ENCODE data around the gene SPDYE6. TPM values are rescaled to one million over a fixed set of nuclear protein-coding genes. Genes with fewer than 3 reads are reported as not detected.
A peak's percentile ranks its signal among the peaks of the same experiment; 100 is the strongest.
"Not testable (repeated sequence)": the region's sequence is repeated elsewhere in the genome, so short reads cannot be mapped to it uniquely, and the experiment has no call there.

The SPDYE6 gene
- total RNA-seq, 2 donors from 2014 or later: not detected

GRCh38 chr7:102321351-102322201 lies 34.7 kb downstream of the SPDYE6 start:
- DNase-seq: peak in 1 of 2 donors; percentile 40
- ATAC-seq: peak; percentile 89
- intact Hi-C loops (cut with DNase I, micrococcal nuclease): no loop called here

DNA sequence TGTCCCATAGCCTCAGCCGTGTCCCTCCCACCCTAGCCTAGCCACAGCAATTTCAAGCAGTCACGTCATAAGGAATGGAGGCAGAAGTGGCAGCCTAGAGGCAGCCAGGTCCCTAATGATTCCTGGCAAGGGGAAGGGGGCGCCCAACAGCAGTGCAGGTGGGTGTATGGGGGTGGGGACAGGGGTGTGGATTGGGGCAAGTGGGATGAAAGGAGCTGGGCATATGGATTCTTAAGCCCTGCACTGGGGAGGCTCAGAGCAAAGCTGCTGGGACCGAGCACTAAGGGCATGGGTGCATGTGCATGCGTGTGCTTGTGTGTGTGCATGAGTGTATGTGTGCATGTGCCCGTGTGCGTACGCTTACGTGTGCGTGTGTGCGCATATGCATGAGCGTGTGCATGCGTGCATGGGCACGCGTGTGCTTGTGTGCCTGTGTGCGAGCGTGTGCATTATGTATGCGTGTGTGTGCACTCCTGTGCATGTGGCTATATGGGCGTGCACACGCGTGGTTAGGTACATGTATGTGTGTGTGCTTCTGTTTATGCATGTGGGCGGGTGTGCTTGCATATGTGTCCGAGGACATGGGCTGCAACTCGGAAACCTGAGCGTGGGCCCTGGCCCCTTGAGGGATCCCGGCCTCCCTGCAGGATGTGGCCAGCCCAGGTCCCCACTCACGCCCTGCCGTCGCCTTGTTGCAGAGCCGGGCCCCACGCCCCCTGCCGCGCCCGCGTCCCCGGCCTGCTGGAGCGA lies 35.5 kb downstream of the SPDYE6 start:
- DNase-seq (no peak), ATAC-seq (no peak)
- intact Hi-C loops (cut with DNase I, micrococcal nuclease): no loop called here

DNA sequence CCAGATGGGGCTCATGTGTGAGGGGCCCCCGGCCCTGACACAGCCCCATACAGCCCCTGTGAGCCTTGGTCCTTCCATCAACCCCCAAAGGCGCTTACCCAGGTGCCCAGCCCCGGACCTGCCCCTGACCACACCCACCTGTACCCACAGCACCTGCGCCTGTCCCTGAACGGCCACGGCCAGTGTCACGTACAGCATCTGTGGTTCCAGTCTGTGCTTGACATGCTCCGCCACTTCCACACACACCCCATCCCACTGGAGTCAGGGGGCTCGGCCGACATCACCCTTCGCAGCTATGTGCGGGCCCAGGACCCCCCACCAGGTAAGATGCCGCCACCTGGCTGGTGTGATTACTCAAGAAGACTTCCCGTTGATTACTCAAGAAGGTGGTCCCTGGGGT lies 36.1 kb downstream of the SPDYE6 start:
- DNase-seq: no peak
- no peak for ATAC-seq
- intact Hi-C loops (cut with DNase I, micrococcal nuclease): no loop called here

- ATAC-seq (no peak), DNase-seq (no peak)
- intact Hi-C loops (cut with DNase I, micrococcal nuclease): no loop called here
Measured at GRCh38 chr7:102319671-102320070, 36.6 kb downstream of the SPDYE6 start.

- ATAC-seq: peak; percentile 55
Measured at GRCh38 chr7:102318482-102318971, 37.7 kb downstream of the SPDYE6 start.

GRCh38 chr7:102317231-102318059 lies 38.8 kb downstream of the SPDYE6 start:
- no peak for ATAC-seq
- intact Hi-C loops (cut with DNase I, micrococcal nuclease): no loop called here

More at GRCh38 chr7:102318482-102318971, 37.7 kb downstream of the SPDYE6 start:
- no peak for DNase-seq
- intact Hi-C loops (cut with DNase I, micrococcal nuclease): no loop called here

GRCh38 chr7:102313997-102314780 lies 42.1 kb downstream of the SPDYE6 start:
- no peak for DNase-seq
- intact Hi-C loops (cut with DNase I, micrococcal nuclease): no loop called here
- no peak for ATAC-seq

More at GRCh38 chr7:102317231-102318059, 38.8 kb downstream of the SPDYE6 start:
- DNase-seq: no peak

DNA sequence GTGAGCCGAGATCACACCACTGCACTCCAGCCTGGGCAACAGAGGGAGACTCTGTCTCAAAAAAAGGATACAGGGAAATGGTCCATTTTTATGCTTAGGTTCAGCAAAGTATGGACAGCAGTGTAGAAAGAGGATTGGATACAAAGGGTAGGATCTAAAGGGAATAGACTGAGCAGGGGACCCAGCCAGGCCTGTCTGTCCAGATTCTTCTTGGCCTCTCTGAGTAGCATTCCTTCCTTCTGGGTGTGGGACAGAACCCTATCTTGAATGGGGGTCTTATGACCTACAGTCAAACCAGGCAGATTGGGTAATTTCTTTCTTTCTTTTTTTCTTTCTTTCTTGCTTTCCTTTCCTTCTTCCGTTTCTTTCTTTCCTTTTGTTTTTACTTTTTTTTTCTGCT lies 43.9 kb downstream of the SPDYE6 start:
- ATAC-seq (no peak), DNase-seq (no peak)
- intact Hi-C loops (cut with DNase I, micrococcal nuclease): no loop called here

GRCh38 chr7:102310414-102310815 lies 45.8 kb downstream of the SPDYE6 start:
- ATAC-seq: no peak
- intact Hi-C loops (cut with DNase I, micrococcal nuclease): no loop called here
- no peak for DNase-seq

DNA sequence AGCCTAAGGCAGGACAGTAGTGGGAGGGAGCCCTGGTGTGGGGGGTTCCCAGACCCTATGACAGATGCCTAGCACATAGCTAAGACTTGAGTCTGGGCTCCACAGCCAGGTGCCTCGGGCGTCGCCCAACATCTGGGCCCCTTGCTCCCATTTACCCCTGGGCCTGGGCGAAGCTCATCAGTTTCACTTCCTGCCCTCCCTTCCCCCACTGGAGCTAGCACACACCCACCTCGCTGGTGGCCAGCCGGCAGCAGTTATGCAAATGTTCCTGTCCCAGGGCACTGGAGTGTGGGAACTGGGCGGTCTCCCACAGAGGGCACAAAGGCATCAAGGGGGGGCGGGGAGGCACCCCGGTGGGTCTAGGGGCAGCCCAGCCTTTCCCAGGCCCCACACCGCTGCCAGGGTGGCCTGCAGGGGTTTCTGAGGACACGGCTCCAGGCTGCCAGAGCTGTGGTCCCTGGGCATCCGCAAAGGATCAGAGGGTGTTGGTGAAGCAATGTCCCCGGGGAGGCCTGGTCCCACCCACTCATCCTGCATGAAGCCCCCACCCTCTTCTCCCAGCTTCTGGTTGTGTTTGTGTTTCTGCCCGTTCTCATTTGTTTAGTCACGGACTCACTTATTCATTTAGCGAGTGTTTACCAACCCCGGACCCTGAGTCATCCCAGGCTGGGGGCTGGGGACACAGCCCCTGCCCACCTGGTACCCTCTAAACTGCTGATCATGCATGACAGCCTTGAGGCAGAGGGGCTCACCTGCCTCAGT lies 49.1 kb downstream of the SPDYE6 start:
- peak; percentile 85 to 92 for DNase-seq
- ATAC-seq: peak; percentile 98
- intact Hi-C loops (cut with DNase I, micrococcal nuclease): no loop called here

DNA sequence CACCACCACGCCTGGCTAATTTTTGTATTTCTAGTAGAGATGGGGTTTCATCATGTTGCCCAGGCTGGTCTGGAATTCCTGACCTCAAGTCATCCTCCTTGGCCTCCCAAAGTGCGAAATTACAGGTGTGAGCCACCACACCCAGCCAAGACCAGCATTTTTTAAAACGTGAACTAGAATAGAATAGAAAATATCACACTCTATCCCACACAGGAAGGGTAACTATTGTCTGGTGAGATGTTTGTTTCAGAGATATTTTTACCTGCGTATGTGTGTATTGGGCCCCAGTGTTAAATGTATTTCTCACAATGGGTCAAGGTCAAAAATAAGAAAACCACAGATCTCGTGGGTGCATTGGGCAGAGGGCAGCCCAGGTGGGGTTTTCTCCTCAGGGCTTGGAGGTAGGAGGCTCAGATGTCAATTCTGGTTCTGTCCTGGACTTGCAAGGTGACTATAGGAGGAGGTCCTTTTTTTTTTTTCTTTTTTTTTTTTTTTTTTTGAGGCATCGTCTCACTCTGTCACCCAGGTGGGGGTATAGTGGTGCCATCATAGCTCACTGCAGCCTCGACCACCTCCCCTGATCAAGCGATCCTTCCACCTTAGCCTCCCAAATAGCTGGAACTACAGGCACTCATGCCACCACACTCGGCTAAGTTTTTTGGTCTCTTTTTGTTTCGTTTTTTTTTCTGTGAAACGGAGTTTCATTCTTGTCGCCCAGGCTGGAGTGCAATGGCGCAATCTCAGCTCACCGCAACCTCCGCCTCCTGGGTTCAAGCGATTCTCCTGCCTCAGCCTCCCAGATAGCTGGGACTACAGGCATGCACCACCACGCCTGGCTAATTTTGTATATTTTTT lies 50.6 kb downstream of the SPDYE6 start:
- DNase-seq: no peak
- intact Hi-C loops (cut with DNase I, micrococcal nuclease): no loop called here
- no peak for ATAC-seq

DNA sequence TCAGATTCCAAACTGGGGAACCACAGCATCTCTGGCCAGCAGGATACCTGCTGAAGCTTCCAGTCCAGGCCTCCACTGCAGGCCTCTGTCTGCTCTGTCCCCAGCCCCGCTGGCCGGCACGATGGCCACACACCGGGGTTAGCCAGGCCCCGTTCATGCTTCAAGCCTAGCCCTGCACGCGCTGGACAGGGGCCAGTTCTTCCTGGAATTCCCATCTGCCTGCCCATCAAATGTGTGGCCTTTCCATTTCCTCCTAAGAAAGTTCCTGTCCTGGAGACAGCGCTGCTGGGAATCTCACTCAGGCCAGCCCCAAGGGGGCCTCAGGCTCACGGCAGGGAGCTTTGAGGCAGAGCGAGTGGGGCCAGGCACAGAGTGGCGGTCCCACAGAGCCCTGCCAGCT lies 51.6 kb downstream of the SPDYE6 start:
- no peak for DNase-seq
- no peak for ATAC-seq
- intact Hi-C loops (cut with DNase I, micrococcal nuclease): no loop called here

DNA sequence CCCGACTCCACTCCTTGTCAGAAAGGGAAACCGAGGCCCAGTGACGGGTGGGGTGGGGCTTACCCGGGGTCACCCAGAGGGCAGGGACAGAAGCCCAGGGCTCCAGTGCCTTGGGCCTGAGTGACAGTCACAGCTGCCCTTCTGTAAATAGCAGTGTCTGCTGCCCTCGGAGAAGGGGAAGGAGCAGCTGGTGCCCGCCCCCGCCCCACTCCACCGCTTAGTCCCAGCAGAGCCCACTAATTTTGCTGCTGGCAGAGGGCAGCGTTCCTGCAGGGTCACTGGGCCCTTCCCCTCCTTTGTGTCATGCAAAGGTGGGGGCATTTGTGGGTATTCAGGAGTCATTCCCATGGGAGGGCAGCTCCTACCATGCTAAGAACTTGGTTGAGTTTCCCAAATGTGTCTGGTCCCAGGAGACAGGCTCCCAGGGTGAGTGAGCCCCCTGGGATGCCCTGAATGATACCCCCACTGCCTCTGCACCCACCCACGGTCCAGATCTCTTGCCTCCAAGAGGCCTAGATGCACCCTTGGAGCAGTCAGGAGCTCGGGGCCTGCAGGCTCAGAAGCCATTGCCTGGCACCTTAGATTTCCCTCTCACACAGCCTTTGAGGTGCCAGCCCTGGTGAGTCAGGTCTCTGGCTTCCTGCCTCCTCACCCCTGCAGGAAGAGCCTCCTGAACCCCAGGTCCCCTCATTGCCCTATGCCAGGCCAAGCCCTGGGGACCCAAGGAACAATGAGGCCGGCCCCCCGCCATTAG lies 52.4 kb downstream of the SPDYE6 start:
- DNase-seq: no peak
- no peak for ATAC-seq
- intact Hi-C loops (cut with DNase I, micrococcal nuclease): no loop called here

DNA sequence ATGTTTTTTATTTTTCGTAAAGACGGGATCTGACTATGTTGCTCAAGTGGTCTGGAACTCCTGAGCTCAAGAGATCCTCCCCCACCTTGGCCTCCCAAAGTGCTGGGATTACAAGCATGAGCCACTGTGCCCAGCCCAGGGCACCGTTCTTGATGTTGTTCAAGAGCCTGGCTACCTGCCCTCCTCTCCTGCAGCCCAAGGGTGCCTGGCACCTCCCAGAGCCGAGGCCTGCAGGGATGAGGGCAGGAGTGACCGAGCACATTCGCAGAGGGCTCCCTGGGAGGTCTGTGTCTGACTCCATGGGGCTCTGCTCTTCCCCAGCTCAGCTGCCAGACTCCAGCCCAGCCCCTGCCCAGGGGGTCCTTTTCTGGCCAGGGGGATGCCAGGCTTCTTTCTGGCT lies 54.2 kb downstream of the SPDYE6 start:
- intact Hi-C loops (cut with DNase I, micrococcal nuclease): no loop called here
- DNase-seq (no peak), ATAC-seq (no peak)

- DNase-seq; ATAC-seq; intact Hi-C loops (cut with DNase I, micrococcal nuclease): not testable (repeated sequence)
Measured at GRCh38 chr7:102301367-102301766, 54.9 kb downstream of the SPDYE6 start.

DNA sequence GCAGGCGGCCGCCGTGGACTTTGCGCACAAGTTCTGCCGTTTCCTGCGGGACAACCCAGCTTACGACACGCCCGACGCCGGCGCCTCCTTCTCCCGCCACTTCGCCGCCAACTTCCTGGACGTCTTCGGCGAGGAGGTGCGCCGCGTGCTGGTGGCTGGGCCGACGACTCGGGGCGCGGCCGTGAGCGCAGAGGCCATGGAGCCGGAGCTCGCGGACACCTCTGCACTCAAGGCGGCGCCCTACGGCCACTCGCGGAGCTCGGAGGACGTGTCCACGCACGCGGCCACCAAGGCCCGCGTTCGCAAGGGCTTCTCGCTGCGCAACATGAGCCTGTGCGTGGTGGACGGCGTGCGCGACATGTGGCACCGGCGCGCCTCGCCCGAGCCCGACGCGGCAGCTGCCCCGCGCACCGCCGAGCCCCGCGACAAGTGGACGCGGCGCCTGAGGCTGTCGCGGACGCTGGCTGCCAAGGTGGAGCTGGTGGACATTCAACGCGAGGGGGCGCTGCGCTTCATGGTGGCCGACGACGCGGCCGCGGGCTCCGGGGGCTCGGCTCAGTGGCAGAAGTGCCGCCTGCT lies 55.5 kb downstream of the SPDYE6 start:
- intact Hi-C loops (cut with DNase I, micrococcal nuclease): no loop called here
- DNase-seq (no peak), ATAC-seq (no peak)
